ENCODE measurements around the gene METTL9.

DNA sequence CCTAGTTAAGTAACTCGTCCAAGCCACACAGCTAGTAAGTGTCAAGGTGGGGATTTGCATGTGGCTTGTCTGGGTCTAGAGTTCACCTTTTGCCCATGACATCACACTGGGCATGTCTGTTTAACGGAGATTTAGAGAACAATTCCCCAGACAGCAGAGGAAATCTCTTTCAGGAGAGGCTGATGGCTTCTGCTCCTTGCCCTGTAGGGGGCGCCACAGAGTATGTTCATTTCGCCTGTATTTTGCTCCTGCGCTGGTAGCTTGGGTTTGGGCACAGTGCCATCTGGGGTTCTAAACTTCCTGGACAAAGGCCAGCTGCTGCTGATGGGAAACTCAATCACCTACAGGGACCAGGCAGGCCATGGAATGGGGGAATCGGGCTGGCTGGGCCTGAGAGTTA lies 84.8 kb downstream of the METTL9 start:
- TF ChIP-seq, protein P1, sequence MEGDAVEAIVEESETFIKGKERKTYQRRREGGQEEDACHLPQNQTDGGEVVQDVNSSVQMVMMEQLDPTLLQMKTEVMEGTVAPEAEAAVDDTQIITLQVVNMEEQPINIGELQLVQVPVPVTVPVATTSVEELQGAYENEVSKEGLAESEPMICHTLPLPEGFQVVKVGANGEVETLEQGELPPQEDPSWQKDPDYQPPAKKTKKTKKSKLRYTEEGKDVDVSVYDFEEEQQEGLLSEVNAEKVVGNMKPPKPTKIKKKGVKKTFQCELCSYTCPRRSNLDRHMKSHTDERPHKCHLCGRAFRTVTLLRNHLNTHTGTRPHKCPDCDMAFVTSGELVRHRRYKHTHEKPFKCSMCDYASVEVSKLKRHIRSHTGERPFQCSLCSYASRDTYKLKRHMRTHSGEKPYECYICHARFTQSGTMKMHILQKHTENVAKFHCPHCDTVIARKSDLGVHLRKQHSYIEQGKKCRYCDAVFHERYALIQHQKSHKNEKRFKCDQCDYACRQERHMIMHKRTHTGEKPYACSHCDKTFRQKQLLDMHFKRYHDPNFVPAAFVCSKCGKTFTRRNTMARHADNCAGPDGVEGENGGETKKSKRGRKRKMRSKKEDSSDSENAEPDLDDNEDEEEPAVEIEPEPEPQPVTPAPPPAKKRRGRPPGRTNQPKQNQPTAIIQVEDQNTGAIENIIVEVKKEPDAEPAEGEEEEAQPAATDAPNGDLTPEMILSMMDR (IDR thresholded peaks at IDR 0.05) = no peak
- no peak for TF ChIP-seq POLR2A (IDR thresholded peaks at IDR 0.05)

Measured in stomach (tissue), 4 donors.